Measurements from ENCODE around the gene PJVK.
"Not testable (repeated sequence)": the region's sequence is repeated elsewhere in the genome, so short reads cannot be mapped to it uniquely, and the experiment has no call there.

Gene PJVK

GRCh38 chr2:178419123-178419522 lies 32.1 kb upstream of the PJVK start:
- Histone ChIP-seq H3K14ac (ENCODE audit: low read length) (no peak overlapping the region), H3K27ac (ENCODE audit: low read depth, low read length) (no peak overlapping the region), H3K4me3 (ENCODE audit: low read depth, low read length) (no peak overlapping the region), H4K8ac (ENCODE audit: low read depth, low read length) (no peak overlapping the region), H3K18ac (ENCODE audit: low read length) (no peak overlapping the region), H3K79me2 (ENCODE audit: control insufficient read depth, insufficient read depth, low read length, poor library complexity) (no peaks in the 10 kb centered on the region), H3K23ac (ENCODE audit: low read length) (no peak overlapping the region), H2BK120ac (ENCODE audit: insufficient read depth, low read length, poor library complexity) (no peak overlapping the region), H2BK5ac (ENCODE audit: low read depth, low read length, poor library complexity) (no peak overlapping the region), H4K91ac (ENCODE audit: low read depth, low read length) (no peak overlapping the region), H3K4me2 (ENCODE audit: low read length) (no peak overlapping the region), H3K27me3 (ENCODE audit: insufficient read depth, low read length) (no peaks in the 10 kb centered on the region), H2AK5ac (ENCODE audit: low read length) (no peak overlapping the region), H2BK12ac (ENCODE audit: low read length) (no peak overlapping the region), H3K9ac (ENCODE audit: low read length) (no peak overlapping the region), H4K12ac (ENCODE audit: low read depth, low read length) (no peak overlapping the region), H3K4me1 (ENCODE audit: control insufficient read depth in 1 of 2, insufficient read depth in 2 of 2, low read length in 2 of 2) (no peaks in the 10 kb centered on the region), H3K79me1 (ENCODE audit: low read length) (no peaks in the 10 kb centered on the region), H2AFZ (ENCODE audit: insufficient read depth, low read length, poor library complexity) (no peak overlapping the region), H3K4ac (ENCODE audit: low read depth, low read length) (no peak overlapping the region), H3K9me3 (ENCODE audit: insufficient read depth, low read depth, low read length) (no peaks in the 10 kb centered on the region), H3K36me3 (ENCODE audit: control insufficient read depth in 1 of 2, insufficient read depth in 2 of 2, low read length in 2 of 2) (no peaks in the 10 kb centered on the region)
- DNase-seq: no peak
- no CpG with 5 or more reads among the region's 1 CpG for WGBS (ENCODE audit: extremely low coverage, insufficient coverage, insufficient read length)

DNA sequence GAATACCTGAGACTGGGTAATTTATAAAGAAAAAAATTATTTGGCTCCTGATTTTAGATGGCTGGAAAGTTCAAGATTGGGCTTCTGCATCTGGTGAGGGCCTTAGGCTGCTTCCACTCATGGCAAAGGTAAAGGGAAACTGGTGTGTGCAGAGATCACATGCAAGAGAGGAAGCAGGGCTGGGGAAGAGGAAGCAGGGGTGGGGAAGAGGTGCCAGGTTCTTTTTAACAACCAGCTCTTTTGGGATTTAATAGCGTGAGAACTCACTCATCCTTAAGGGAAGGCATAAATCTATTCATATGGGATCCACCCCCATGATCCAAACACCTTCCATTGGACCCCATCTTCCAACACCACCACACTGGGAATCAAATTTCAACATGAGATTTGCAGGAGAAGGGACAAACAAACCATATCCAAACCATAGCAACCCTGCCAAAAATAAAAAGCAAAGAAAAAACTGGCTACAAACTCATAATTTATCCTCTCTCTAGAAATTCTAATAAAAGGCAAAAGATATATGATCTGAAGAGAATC lies 30.6 kb upstream of the PJVK start:
- WGBS (ENCODE audit: extremely low coverage, insufficient coverage, insufficient read length): no CpG with 5 or more reads among the region's 1 CpG
- H3K4ac ChIP-seq (ENCODE audit: low read depth, low read length): no peak overlapping the region
- H3K27ac ChIP-seq (ENCODE audit: low read depth, low read length): no peak overlapping the region
- H3K14ac ChIP-seq (ENCODE audit: low read length): no peak overlapping the region
- H3K4me3 ChIP-seq (ENCODE audit: low read depth, low read length): no peak overlapping the region
- H3K9ac ChIP-seq (ENCODE audit: low read length): no peak overlapping the region
- no peak overlapping the region for H2BK5ac ChIP-seq (ENCODE audit: low read depth, low read length, poor library complexity)
- H2AK5ac ChIP-seq (ENCODE audit: low read length): no peak overlapping the region
- no peaks in the 10 kb centered on the region for H3K36me3 ChIP-seq (ENCODE audit: control insufficient read depth in 1 of 2, insufficient read depth in 2 of 2, low read length in 2 of 2)
- no peak for DNase-seq
- no peaks in the 10 kb centered on the region for H3K9me3 ChIP-seq (ENCODE audit: insufficient read depth, low read depth, low read length)
- no peak overlapping the region for H4K12ac ChIP-seq (ENCODE audit: low read depth, low read length)
- H3K4me2 ChIP-seq (ENCODE audit: low read length): no peak overlapping the region
- no peaks in the 10 kb centered on the region for H3K27me3 ChIP-seq (ENCODE audit: insufficient read depth, low read length)
- no peak overlapping the region for H3K18ac ChIP-seq (ENCODE audit: low read length)
- H2BK12ac ChIP-seq (ENCODE audit: low read length): no peak overlapping the region
- H4K91ac ChIP-seq (ENCODE audit: low read depth, low read length): no peak overlapping the region
- H2BK120ac ChIP-seq (ENCODE audit: insufficient read depth, low read length, poor library complexity): no peak overlapping the region
- H4K8ac ChIP-seq (ENCODE audit: low read depth, low read length): no peak overlapping the region
- H2AFZ ChIP-seq (ENCODE audit: insufficient read depth, low read length, poor library complexity): no peak overlapping the region
- no peak overlapping the region for H3K23ac ChIP-seq (ENCODE audit: low read length)
- H3K79me2 ChIP-seq (ENCODE audit: control insufficient read depth, insufficient read depth, low read length, poor library complexity): no peaks in the 10 kb centered on the region
- H3K79me1 ChIP-seq (ENCODE audit: low read length): no peaks in the 10 kb centered on the region
- no peaks in the 10 kb centered on the region for H3K4me1 ChIP-seq (ENCODE audit: control insufficient read depth in 1 of 2, insufficient read depth in 2 of 2, low read length in 2 of 2)

- peaks cover 0 to 5% of the 10 kb centered on the region in 2 experiments for H3K36me3 ChIP-seq (ENCODE audit: control insufficient read depth in 1 of 2, insufficient read depth in 2 of 2, low read length in 2 of 2)
- H3K4me2 ChIP-seq (ENCODE audit: low read length): no peak overlapping the region
- H3K9ac ChIP-seq (ENCODE audit: low read length): no peak overlapping the region
- WGBS (ENCODE audit: extremely low coverage, insufficient coverage, insufficient read length): no CpG with 5 or more reads among the region's 3 CpGs
- no peak overlapping the region for H3K14ac ChIP-seq (ENCODE audit: low read length)
- H4K8ac ChIP-seq (ENCODE audit: low read depth, low read length): no peak overlapping the region
- H3K9me3 ChIP-seq (ENCODE audit: insufficient read depth, low read depth, low read length): no peaks in the 10 kb centered on the region
- no peak overlapping the region for H2BK120ac ChIP-seq (ENCODE audit: insufficient read depth, low read length, poor library complexity)
- H3K79me1 ChIP-seq (ENCODE audit: low read length): no peaks in the 10 kb centered on the region
- no peak overlapping the region for H3K27ac ChIP-seq (ENCODE audit: low read depth, low read length)
- H3K23ac ChIP-seq (ENCODE audit: low read length): no peak overlapping the region
- H2BK12ac ChIP-seq (ENCODE audit: low read length): no peak overlapping the region
- no peaks in the 10 kb centered on the region for H3K4me1 ChIP-seq (ENCODE audit: control insufficient read depth in 1 of 2, insufficient read depth in 2 of 2, low read length in 2 of 2)
- no peak overlapping the region for H2AK5ac ChIP-seq (ENCODE audit: low read length)
- peak in 1 of 2 donors; percentile 15 for DNase-seq
- no peaks in the 10 kb centered on the region for H3K27me3 ChIP-seq (ENCODE audit: insufficient read depth, low read length)
- H3K18ac ChIP-seq (ENCODE audit: low read length): no peak overlapping the region
- no peak overlapping the region for H3K4me3 ChIP-seq (ENCODE audit: low read depth, low read length)
- H4K12ac ChIP-seq (ENCODE audit: low read depth, low read length): no peak overlapping the region
- H3K79me2 ChIP-seq (ENCODE audit: control insufficient read depth, insufficient read depth, low read length, poor library complexity): no peaks in the 10 kb centered on the region
- no peak overlapping the region for H2BK5ac ChIP-seq (ENCODE audit: low read depth, low read length, poor library complexity)
- no peak overlapping the region for H3K4ac ChIP-seq (ENCODE audit: low read depth, low read length)
- H2AFZ ChIP-seq (ENCODE audit: insufficient read depth, low read length, poor library complexity): no peak overlapping the region
- no peak overlapping the region for H4K91ac ChIP-seq (ENCODE audit: low read depth, low read length)
These were observed 29.1 kb upstream of the PJVK start for GRCh38 chr2:178422097-178422496.

DNA sequence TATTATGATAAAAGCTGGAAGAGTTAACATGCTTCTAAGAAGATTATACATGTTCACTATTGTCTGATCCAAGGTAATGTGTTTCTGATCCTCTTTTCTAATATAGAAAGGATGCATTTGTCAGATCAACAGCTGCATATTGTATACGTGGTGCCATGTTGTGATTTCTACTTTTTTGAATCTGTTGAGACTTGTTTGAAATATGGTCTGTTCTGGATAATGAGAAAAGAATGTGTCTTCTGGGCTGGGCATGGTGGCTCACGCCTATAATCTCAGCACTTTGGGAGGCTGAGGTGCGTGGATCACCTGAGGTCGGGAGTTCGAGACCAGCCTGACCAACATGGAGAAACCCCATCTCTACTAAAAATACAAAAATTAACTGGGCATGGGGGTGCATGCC lies 27.4 kb upstream of the PJVK start:
- H3K79me1 ChIP-seq (ENCODE audit: low read length); H4K8ac ChIP-seq (ENCODE audit: low read depth, low read length); H3K9ac ChIP-seq (ENCODE audit: low read length); H2BK120ac ChIP-seq (ENCODE audit: insufficient read depth, low read length, poor library complexity); H4K91ac ChIP-seq (ENCODE audit: low read depth, low read length); H2BK12ac ChIP-seq (ENCODE audit: low read length); H3K4ac ChIP-seq (ENCODE audit: low read depth, low read length); H2AFZ ChIP-seq (ENCODE audit: insufficient read depth, low read length, poor library complexity); H3K4me1 ChIP-seq (ENCODE audit: control insufficient read depth in 1 of 2, insufficient read depth in 2 of 2, low read length in 2 of 2); H3K14ac ChIP-seq (ENCODE audit: low read length); DNase-seq; H3K27ac ChIP-seq (ENCODE audit: low read depth, low read length); H4K12ac ChIP-seq (ENCODE audit: low read depth, low read length); H2BK5ac ChIP-seq (ENCODE audit: low read depth, low read length, poor library complexity); H3K4me2 ChIP-seq (ENCODE audit: low read length); H3K9me3 ChIP-seq (ENCODE audit: insufficient read depth, low read depth, low read length); H3K27me3 ChIP-seq (ENCODE audit: insufficient read depth, low read length); H3K18ac ChIP-seq (ENCODE audit: low read length); H3K23ac ChIP-seq (ENCODE audit: low read length); H2AK5ac ChIP-seq (ENCODE audit: low read length); H3K79me2 ChIP-seq (ENCODE audit: control insufficient read depth, insufficient read depth, low read length, poor library complexity); H3K4me3 ChIP-seq (ENCODE audit: low read depth, low read length): not testable (repeated sequence)
- peaks cover 0 to 14% of the 10 kb centered on the region in 2 experiments for H3K36me3 ChIP-seq (ENCODE audit: control insufficient read depth in 1 of 2, insufficient read depth in 2 of 2, low read length in 2 of 2)
- WGBS (ENCODE audit: extremely low coverage, insufficient coverage, insufficient read length): no CpG with 5 or more reads among the region's 5 CpGs

Data from trophoblast cell (in vitro differentiated cells and primary cell).